Subcutaneous adipose tissue (tissue), 4 donors: ENCODE data around the gene COX7A2. TPM values are rescaled to one million over a fixed set of nuclear protein-coding genes. Genes with fewer than 3 reads are reported as not detected.

Experiments
- CTCF ChIP-seq: fragments of 450-650 bp; IDR thresholded peaks from one replicate; pipeline ENCODE4 v1.5.1; 2016; ENCODE audit warnings: low read depth, mild to moderate bottlenecking, control low read depth, antibody characterized with exemption, moderate library complexity
- total RNA-seq, 4 donors: library from RNA; depleted of rRNA; stranded (reverse); fragments of >200 nt; gene quantifications; one replicate each; pipeline ENCODE4 v1.1.0, GENCODE V29; 2016

COX7A2 gene
- total RNA-seq, 4 donors from 2014 or later, result 185 to 343 (median 263) TPM

- TF ChIP-seq CTCF, result no peak
Observed at GRCh38 chr6:75217193-75217592, 26.4 kb downstream of the COX7A2 start.

- no peak for TF ChIP-seq CTCF
Observed at GRCh38 chr6:75215291-75215690, 28.3 kb downstream of the COX7A2 start.

GRCh38 chr6:75213732-75214131, 29.9 kb downstream of the COX7A2 start:
- TF ChIP-seq CTCF, result no peak

- TF ChIP-seq CTCF, result no peak
Observed at GRCh38 chr6:75213112-75213511, 30.5 kb downstream of the COX7A2 start.

- TF ChIP-seq CTCF, result no peak
Observed at GRCh38 chr6:75211920-75212590, 31.5 kb downstream of the COX7A2 start.

GRCh38 chr6:75210885-75211739, 32.5 kb downstream of the COX7A2 start:
- no peak for TF ChIP-seq CTCF

- TF ChIP-seq CTCF, result no peak
Observed at GRCh38 chr6:75209184-75209723, 34.3 kb downstream of the COX7A2 start.
